Stomach (tissue), 4 donors: ENCODE measurements around the gene PORCN.

Source experiments
- POLR2A ChIP-seq, 4 donors: fragments of 450-650 bp; IDR thresholded peaks; one replicate each; pipeline ENCODE4 v1.6.1; 2016; ENCODE audit warnings: antibody characterized with exemption in 4 of 4, control low read depth in 2 of 4, mild to moderate bottlenecking in 1 of 4, moderate library complexity in 1 of 4
- TF ChIP-seq, protein P1 (sequence below), 7 experiments: fragments of 450-650 bp in 4 of 7; fragments of 200-600 bp in 3 of 7; sonication (generic) in 3 of 7; IDR thresholded peaks; one replicate each; pipeline ENCODE4 v1.5.1; 2016 to 2019; ENCODE audit warnings: antibody characterized with exemption in 7 of 7, control low read depth in 2 of 7, mild to moderate bottlenecking in 1 of 7

DNA sequence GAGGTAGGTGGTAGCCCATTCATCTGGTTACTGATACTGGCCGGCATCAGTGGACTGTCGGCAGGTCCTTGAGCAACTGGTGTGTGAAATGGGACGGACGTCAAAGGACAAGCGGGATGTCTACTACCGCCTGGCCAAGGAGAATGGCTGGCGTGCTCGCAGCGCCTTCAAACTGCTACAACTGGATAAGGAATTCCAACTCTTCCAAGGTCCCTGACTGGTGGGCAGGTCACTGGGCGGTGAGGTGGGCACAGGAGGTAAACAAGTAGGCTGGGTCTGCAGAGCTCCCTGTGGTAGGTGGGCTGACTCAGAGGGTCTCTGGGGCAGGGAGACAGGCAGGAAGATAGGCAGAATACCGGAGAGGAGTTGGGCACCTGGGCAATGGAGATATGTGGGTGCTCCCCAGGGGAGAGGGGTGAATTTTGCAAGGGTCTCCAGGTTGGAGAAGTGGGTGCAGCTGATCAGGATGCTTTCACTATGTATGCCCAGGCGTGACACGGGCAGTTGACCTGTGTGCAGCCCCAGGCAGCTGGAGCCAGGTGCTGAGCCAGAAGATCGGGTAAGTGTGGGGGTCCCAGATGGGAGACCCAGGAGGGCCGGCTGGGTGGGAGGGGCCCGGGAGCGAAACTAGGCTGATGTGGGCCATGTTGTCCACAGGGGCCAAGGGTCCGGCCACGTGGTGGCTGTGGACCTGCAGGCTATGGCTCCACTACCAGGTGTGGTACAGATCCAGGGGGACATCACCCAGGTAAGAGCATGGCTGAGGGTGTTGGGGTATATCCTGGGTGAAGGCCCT, 30.6 kb upstream of the PORCN start:
- TF ChIP-seq, protein P1, sequence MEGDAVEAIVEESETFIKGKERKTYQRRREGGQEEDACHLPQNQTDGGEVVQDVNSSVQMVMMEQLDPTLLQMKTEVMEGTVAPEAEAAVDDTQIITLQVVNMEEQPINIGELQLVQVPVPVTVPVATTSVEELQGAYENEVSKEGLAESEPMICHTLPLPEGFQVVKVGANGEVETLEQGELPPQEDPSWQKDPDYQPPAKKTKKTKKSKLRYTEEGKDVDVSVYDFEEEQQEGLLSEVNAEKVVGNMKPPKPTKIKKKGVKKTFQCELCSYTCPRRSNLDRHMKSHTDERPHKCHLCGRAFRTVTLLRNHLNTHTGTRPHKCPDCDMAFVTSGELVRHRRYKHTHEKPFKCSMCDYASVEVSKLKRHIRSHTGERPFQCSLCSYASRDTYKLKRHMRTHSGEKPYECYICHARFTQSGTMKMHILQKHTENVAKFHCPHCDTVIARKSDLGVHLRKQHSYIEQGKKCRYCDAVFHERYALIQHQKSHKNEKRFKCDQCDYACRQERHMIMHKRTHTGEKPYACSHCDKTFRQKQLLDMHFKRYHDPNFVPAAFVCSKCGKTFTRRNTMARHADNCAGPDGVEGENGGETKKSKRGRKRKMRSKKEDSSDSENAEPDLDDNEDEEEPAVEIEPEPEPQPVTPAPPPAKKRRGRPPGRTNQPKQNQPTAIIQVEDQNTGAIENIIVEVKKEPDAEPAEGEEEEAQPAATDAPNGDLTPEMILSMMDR (IDR thresholded peaks at IDR 0.05) = no peak
- TF ChIP-seq POLR2A (IDR thresholded peaks at IDR 0.05) = no peak
